K562 (cell line): Measurements from ENCODE around the gene PAPSS2. TPM values are rescaled to one million over a fixed set of nuclear protein-coding genes. Genes with fewer than 3 reads are reported as not detected.

Experiments used
- ATAC-seq: fragments of 200-7000 bp; cut with Tn5 transposase; 3 replicates; pipeline ENCODE4 v1.9.1; 2020; ENCODE audit warnings: moderate library complexity
- BruUV-seq: library from RNA; stranded (reverse); fragments of 400-500 nt; replicated peaks from 2 replicates; lab custom pipeline; 2021; lab: Mats Ljungman, UMichigan
- CTCF ChIA-PET: fragments of 300-600 bp; formaldehyde crosslinking; extraction: SDS; loops from one replicate; lab custom pipeline; 2021; ENCODE audit warnings: low intra/inter-chr PET ratio; lab: Yijun Ruan, JAX
- POLR2A ChIA-PET: fragments of 300-600, 350-650 bp; sonication (Branson Sonifier 250); formaldehyde crosslinking; extraction: SDS; loops from one replicate; lab custom pipeline; 2021; ENCODE audit warnings: antibody characterized with exemption, inconsistent platforms; lab: Yijun Ruan, JAX
- DNase-seq, 4 experiments: peaks; one replicate each; pipeline versions ENCODE4 v3.0.0 to v3.0.0-alpha.2; 2011 to 2018; ENCODE audit warnings: low spot score in 3 of 4, mixed read lengths in 3 of 4; ENCODE audit errors: extremely low read depth in 1 of 4
- FAIRE-seq: peaks from 2 replicates; lab custom pipeline; 2011; peaks lifted over from hg19 to GRCh38; lab: Jason Lieb, UNC
- H2AFZ ChIP-seq: 2 replicates; pipeline ENCODE4 v1.6.0; 2011; ENCODE audit warnings: low read depth, low read length, control low read depth, inconsistent platforms
- H3K27ac ChIP-seq: fragments of 200-600 bp; 3 replicates; pipeline ENCODE4 v1.8.0; 2011; ENCODE audit warnings: low read depth, mild to moderate bottlenecking, control low read depth, inconsistent platforms, low read length, moderate library complexity, mixed read lengths; ENCODE audit errors: extremely low read depth
- H3K27me3 ChIP-seq, 2 experiments: fragments of 300-600 bp in 1 of 2; 2 replicates in 1 of 2; 3 replicates in 1 of 2; pipeline versions ENCODE4 v1.6.0 to v1.8.0; 2011; ENCODE audit warnings: inconsistent platforms in 2 of 2, low read length in 2 of 2, mild to moderate bottlenecking in 1 of 2, mixed read lengths in 1 of 2, moderate library complexity in 1 of 2; ENCODE audit not compliant: control insufficient read depth in 2 of 2, insufficient read depth in 2 of 2
- H3K36me3 ChIP-seq: fragments of 300-600 bp; 3 replicates; pipeline ENCODE4 v1.8.0; 2011; ENCODE audit warnings: mild to moderate bottlenecking, low read length, inconsistent platforms; ENCODE audit not compliant: control insufficient read depth, insufficient read depth
- H3K4me1 ChIP-seq, 2 experiments: fragments of 200-600 bp in 1 of 2; replicated peaks in 1 of 2; 2 replicates in 1 of 2; 3 replicates in 1 of 2; pipeline versions ENCODE4 v1.5.1 to v1.8.0; 2011; ENCODE audit warnings: inconsistent platforms in 2 of 2, low read length in 2 of 2, mild to moderate bottlenecking in 1 of 2, mixed read lengths in 1 of 2, moderate library complexity in 1 of 2; ENCODE audit not compliant: control insufficient read depth in 2 of 2, insufficient read depth in 2 of 2
- H3K4me2 ChIP-seq: 2 replicates; pipeline ENCODE4 v1.6.1; 2011; ENCODE audit warnings: low read length, control low read depth, inconsistent platforms, mixed read lengths; ENCODE audit not compliant: insufficient read depth
- H3K4me3 ChIP-seq: fragments of 200-600 bp; sonication (generic), shearing (Covaris generic); 2 replicates; pipeline ENCODE4 v1.5.1; 2016; ENCODE audit warnings: control low read depth, inconsistent platforms
- H3K79me2 ChIP-seq: fragments of 200-600 bp; 3 replicates; pipeline ENCODE4 v1.8.0; 2011; ENCODE audit warnings: low read length, inconsistent platforms; ENCODE audit not compliant: control insufficient read depth, insufficient read depth
- H3K9ac ChIP-seq, 2 experiments: 2 replicates each; pipeline versions ENCODE4 v1.6.0 to v1.6.1; 2011; ENCODE audit warnings: low read depth in 2 of 2, low read length in 2 of 2, control low read depth in 1 of 2, inconsistent platforms in 1 of 2, mild to moderate bottlenecking in 1 of 2, mixed read lengths in 1 of 2; ENCODE audit not compliant: insufficient read depth in 1 of 2
- H3K9me1 ChIP-seq: one replicate; pipeline ENCODE4 v1.6.0; 2011; ENCODE audit warnings: inconsistent platforms, mild to moderate bottlenecking, low read length, moderate library complexity; ENCODE audit not compliant: control insufficient read depth, insufficient read depth
- H3K9me3 ChIP-seq: replicated peaks from 2 replicates; pipeline ENCODE4 v1.5.1; 2011; ENCODE audit warnings: low read depth, low read length, inconsistent platforms; ENCODE audit not compliant: control insufficient read depth, insufficient read depth
- H4K20me1 ChIP-seq: replicated peaks from 2 replicates; pipeline ENCODE4 v1.6.1; 2011; ENCODE audit warnings: low read length, inconsistent platforms, mixed read lengths; ENCODE audit not compliant: control insufficient read depth, insufficient read depth
- AFF4 ChIP-seq: sonication (generic); formaldehyde crosslinking; IDR thresholded peaks from 2 replicates; pipeline ENCODE4 v1.8.0; 2023; ENCODE audit warnings: mild to moderate bottlenecking, missing genetic modification reagents
- CCNT2 ChIP-seq: IDR thresholded peaks from 2 replicates; pipeline ENCODE4 v1.6.1; 2011; ENCODE audit warnings: borderline replicate concordance, low read depth, mild to moderate bottlenecking, moderate library complexity, mixed read lengths, low read length; ENCODE audit not compliant: insufficient read length; ENCODE audit errors: extremely low read depth
- DDX20 ChIP-seq: fragments of 450-650 bp; IDR thresholded peaks from 2 replicates; pipeline ENCODE4 v1.6.1; 2016; ENCODE audit warnings: missing genetic modification characterization, low read depth, mild to moderate bottlenecking, missing compliant biosample characterization, moderate library complexity
- DEAF1 ChIP-seq: fragments of 450-650 bp; formaldehyde crosslinking; IDR thresholded peaks from 2 replicates; pipeline ENCODE4 v1.4.0; 2020; ENCODE audit warnings: mild to moderate bottlenecking, moderate library complexity
- KLF6 ChIP-seq: fragments of 250-450 bp; sonication (Bioruptor Pico); IDR thresholded peaks from 2 replicates; pipeline ENCODE4 v1.4.0; 2020; ENCODE audit warnings: mild to moderate bottlenecking, moderate library complexity, borderline replicate concordance
- MAFK ChIP-seq: IDR thresholded peaks from 2 replicates; pipeline ENCODE4 v1.6.1; 2011; ENCODE audit warnings: low read length, improper control_type of control experiment
- NFRKB ChIP-seq: fragments of 450-650 bp; IDR thresholded peaks from 2 replicates; pipeline ENCODE4 v1.6.1; 2016; ENCODE audit warnings: low read depth
- RBFOX2 ChIP-seq: fragments of 200-400 bp; formaldehyde crosslinking; IDR thresholded peaks from 2 replicates; pipeline ENCODE4 v1.6.1; 2017; ENCODE audit warnings: low read depth, mild to moderate bottlenecking, low read length, moderate library complexity
- RBM22 ChIP-seq: fragments of 200-400 bp; formaldehyde crosslinking; IDR thresholded peaks from 2 replicates; pipeline ENCODE4 v1.6.1; 2018; ENCODE audit warnings: low read length, low read depth; ENCODE audit not compliant: poor library complexity, severe bottlenecking
- SAFB2 ChIP-seq: fragments of 200-400 bp; formaldehyde crosslinking; IDR thresholded peaks from 2 replicates; pipeline ENCODE4 v1.6.1; 2018; ENCODE audit warnings: borderline replicate concordance, low read length, low read depth, moderate library complexity; ENCODE audit not compliant: severe bottlenecking
- STAT5B ChIP-seq: fragments of 250-450 bp; sonication (Bioruptor Pico); IDR thresholded peaks from 2 replicates; pipeline ENCODE4 v1.8.0; 2021; ENCODE audit warnings: mild to moderate bottlenecking, inconsistent platforms
- USF2 ChIP-seq: sonication (generic); formaldehyde crosslinking; IDR thresholded peaks from 2 replicates; pipeline ENCODE4 v1.5.0; 2020; ENCODE audit warnings: missing genetic modification reagents
- WGBS: fragments of 100-300 bp; shearing (Covaris generic); methylation state at CpG from one replicate; pipeline ENCODE4 v1.1.6; 2016; ENCODE audit warnings: low coverage, mixed read lengths; ENCODE audit not compliant: insufficient coverage; ENCODE audit errors: missing lambda C conversion rate; 5-methylcytosine and 5-hydroxymethylcytosine counted together
- in situ Hi-C: fragments of 300-500 bp; cut with MboI; formaldehyde crosslinking; loops from 4 replicates; pipeline ENCODE4 v1.15.0; 2018; ENCODE audit warnings: inconsistent platforms, mixed read lengths
- intact Hi-C: fragments of 100-400 bp; cut with micrococcal nuclease; formaldehyde crosslinking; loops from 2 replicates; pipeline ENCODE4 v1.14.2; 2022
- polyA plus RNA-seq, 8 experiments: library from polyadenylated mRNA; depleted of rRNA in 4 of 8; stranded (reverse) in 5 of 8; unstranded in 3 of 8; fragments of >200 nt; fragmentation: Nextera tagmentation in 2 of 8; fragmentation: Illumina TruSeq in 1 of 8; extraction: Ambion mirVana in 2 of 8; extraction: Trizol in 1 of 8; gene quantifications; 2 replicates each; pipeline versions ENCODE4 v1.2.1 to v1.2.3, GENCODE V29; 2011 to 2014; ENCODE audit warnings: inconsistent platforms in 1 of 8, missing spikeins in 1 of 8
- total RNA-seq, 7 experiments: library from RNA; depleted of rRNA in 6 of 7; stranded (reverse); fragments of >200 nt in 6 of 7; fragmentation: Illumina TruSeq in 2 of 7; extraction: Trizol in 2 of 7; gene quantifications; 2 replicates each; pipeline versions ENCODE4 v1.2.1 to v1.2.3, GENCODE V29; 2011 to 2021; ENCODE audit warnings: low replicate concordance in 1 of 7

PAPSS2 gene
- total and polyA plus RNA-seq, 9 of the 15 experiments (the other 6 are each of a cell fraction or from before 2014, with no cell fraction given): 0.01 to 0.29 TPM; not detected in 7

- no peaks in the 10 kb centered on the region for H3K79me2 ChIP-seq
- no peaks in the 10 kb centered on the region for H4K20me1 ChIP-seq
- intact Hi-C loops: no loop called here
- ATAC-seq: no peak
- no peaks in the 10 kb centered on the region for H3K36me3 ChIP-seq
- H3K4me2 ChIP-seq: no peak overlapping the region
- TF ChIP-seq CCNT2: no peak
- TF ChIP-seq NFRKB: no peak
- no peak for TF ChIP-seq SAFB2
- TF ChIP-seq RBFOX2: no peak
- TF ChIP-seq RBM22: no peak
- TF ChIP-seq MAFK: no peak
- TF ChIP-seq DEAF1: no peak
- no peak for TF ChIP-seq DDX20
- no peak for TF ChIP-seq STAT5B (CRISPR knock-in tag)
- TF ChIP-seq USF2: no peak
- no peak for TF ChIP-seq AFF4 (CRISPR knock-in tag)
- no peak for TF ChIP-seq KLF6 (CRISPR knock-in tag)
- TF ChIP-seq, all 486 proteins: peak for 0
- POLR2A ChIA-PET: no interaction called here
- BruUV-seq: no TSS peak
- DNase-seq: no peak
- H3K9me1 ChIP-seq: no peaks in the 10 kb centered on the region
- in situ Hi-C loops: no loop called here
- no peaks in the 10 kb centered on the region for H3K4me1 ChIP-seq
- H3K9ac ChIP-seq: no peak overlapping the region
- FAIRE-seq: no peak
- no peak overlapping the region for H3K4me3 ChIP-seq
- no peak overlapping the region for H3K27ac ChIP-seq
- no peaks in the 10 kb centered on the region for H3K9me3 ChIP-seq
- 0 out of 5 replicates have a peak, but pooled peaks cover 0 to 2% of the 10 kb centered on the region in 2 experiments for H3K27me3 ChIP-seq
- no peak overlapping the region for H2AFZ ChIP-seq
- CTCF ChIA-PET: no interaction called here
- 0% methylated on average over 3 of the region's 3 CpGs for WGBS
These were observed 11.6 kb downstream of the PAPSS2 start for GRCh38 chr10:87671139-87671815.
